Gastroesophageal sphincter (tissue), 3 donors: ENCODE results near the gene ARHGAP28.

ENCODE experiments used
- CTCF ChIP-seq, 4 experiments: fragments of 200-600 bp in 2 of 4; fragments of 450-650 bp in 2 of 4; sonication (generic) in 1 of 4; IDR thresholded peaks; one replicate each; pipeline ENCODE4 v1.5.1; 2017 to 2019; ENCODE audit warnings: antibody characterized with exemption in 4 of 4, mild to moderate bottlenecking in 2 of 4, moderate library complexity in 2 of 4
- EP300 ChIP-seq: sonication (generic); formaldehyde crosslinking; IDR thresholded peaks from one replicate; pipeline ENCODE4 v1.6.1; 2017; ENCODE audit warnings: antibody characterized with exemption, mild to moderate bottlenecking
- POLR2A ChIP-seq, 2 donors: fragments of 450-650 bp; IDR thresholded peaks; one replicate each; pipeline ENCODE4 v1.6.1; 2017; ENCODE audit warnings: antibody characterized with exemption in 2 of 2, mild to moderate bottlenecking in 2 of 2, moderate library complexity in 1 of 2
- POLR2AphosphoS5 ChIP-seq: sonication (generic); formaldehyde crosslinking; IDR thresholded peaks from one replicate; pipeline ENCODE4 v1.6.1; 2017; ENCODE audit warnings: antibody characterized with exemption

DNA sequence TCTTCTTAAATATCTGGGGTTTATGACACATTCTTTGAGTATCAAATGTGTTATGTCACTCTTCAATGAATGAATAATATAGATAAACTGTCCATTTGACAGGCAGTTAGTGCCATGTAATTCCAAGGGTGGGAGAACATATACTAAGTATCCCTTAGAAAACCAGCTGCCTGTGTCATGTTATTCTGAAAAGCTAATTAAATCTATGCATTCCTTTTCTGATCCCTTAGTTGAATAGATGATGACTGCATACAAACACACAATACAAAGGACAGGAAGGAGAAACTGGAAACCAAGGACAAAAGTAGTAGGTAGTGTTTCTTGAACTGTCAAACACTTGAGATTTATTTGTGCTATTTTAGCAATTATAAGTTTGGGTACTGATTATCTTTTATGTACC lies 8.3 kb downstream of the ARHGAP28 start:
- TF ChIP-seq CTCF (IDR thresholded peaks at IDR 0.05) (no peak), POLR2A (IDR thresholded peaks at IDR 0.05) (no peak), POLR2AphosphoS5 (no peak), EP300 (no peak)
